Adrenal gland (tissue), 5 donors: ENCODE data around the gene FOXD4L6.
"Not testable (repeated sequence)": the region's sequence is repeated elsewhere in the genome, so short reads cannot be mapped to it uniquely, and the experiment has no call there.

Source experiments
- CTCF ChIP-seq, 6 experiments: fragments of 450-650 bp in 4 of 6; fragments of 200-600 bp in 2 of 6; sonication (generic) in 1 of 6; IDR thresholded peaks; 1 replicate in 5 of 6; 2 replicates in 1 of 6; pipeline versions ENCODE4 v1.5.1 to v1.8.0; 2016 to 2021; ENCODE audit warnings: antibody characterized with exemption in 6 of 6, mild to moderate bottlenecking in 2 of 6, moderate library complexity in 1 of 6
- POLR2A ChIP-seq, 2 donors: fragments of 450-650 bp; IDR thresholded peaks; one replicate each; pipeline ENCODE4 v1.6.1; 2017; ENCODE audit warnings: antibody characterized with exemption in 2 of 2, mild to moderate bottlenecking in 2 of 2, moderate library complexity in 1 of 2
- donor health status: DM: no; HTN: no; CAD: no.

DNA sequence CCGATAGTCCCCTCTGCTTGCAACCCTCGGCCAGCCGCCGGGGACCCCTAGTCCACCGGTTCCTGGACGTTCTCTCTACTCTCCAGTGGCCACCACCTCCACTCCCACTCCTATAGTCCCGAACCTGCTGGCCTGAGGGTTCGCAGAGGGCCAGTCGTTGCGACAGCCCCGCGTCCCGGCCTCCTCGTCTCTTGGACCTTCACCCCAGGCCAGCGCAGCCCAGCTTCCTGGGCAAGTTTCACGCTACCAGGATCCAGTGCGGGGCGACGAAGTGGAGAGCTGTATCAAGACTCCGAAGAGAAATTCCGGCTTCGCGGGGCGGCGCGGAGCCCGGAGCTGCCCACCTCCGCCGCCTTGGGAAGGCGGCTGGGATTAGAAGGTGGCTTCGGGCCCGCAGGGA, 5.1 kb downstream of the FOXD4L6 start:
- TF ChIP-seq CTCF, POLR2A (IDR thresholded peaks at IDR 0.05): not testable (repeated sequence)
